HG03066 (cell line): ENCODE measurements around the gene MGAT5B.

Experiments
- ATAC-seq: cut with Tn5 transposase; IDR thresholded peaks from one replicate; pipeline ENCODE4 v1.9.1; 2021; ENCODE audit warnings: low read depth; ENCODE audit not compliant: unreplicated experiment

MGAT5B gene

GRCh38 chr17:76946111-76946771, 78.0 kb downstream of the MGAT5B start:
- ATAC-seq, result no peak

DNA sequence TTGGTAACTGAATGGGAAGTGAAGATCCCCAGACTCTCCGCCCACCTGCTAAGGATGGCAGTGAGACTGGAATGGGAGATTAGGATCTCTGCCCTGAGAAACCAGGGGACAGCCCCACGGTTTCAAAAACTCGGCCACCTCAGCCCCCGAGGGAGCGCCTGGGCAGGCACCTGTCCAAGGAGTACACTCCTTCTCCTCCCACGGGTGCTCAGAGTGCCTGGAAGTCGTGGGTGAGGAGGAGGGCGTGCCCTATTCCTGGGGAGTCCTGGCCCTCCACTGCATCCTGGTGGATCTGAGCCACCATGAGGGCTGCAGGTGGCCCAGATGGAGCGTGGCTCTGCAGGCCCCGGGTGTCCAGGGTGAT, 78.5 kb downstream of the MGAT5B start:
- no peak for ATAC-seq

GRCh38 chr17:76947309-76947708, 79.1 kb downstream of the MGAT5B start:
- ATAC-seq, result no peak

DNA sequence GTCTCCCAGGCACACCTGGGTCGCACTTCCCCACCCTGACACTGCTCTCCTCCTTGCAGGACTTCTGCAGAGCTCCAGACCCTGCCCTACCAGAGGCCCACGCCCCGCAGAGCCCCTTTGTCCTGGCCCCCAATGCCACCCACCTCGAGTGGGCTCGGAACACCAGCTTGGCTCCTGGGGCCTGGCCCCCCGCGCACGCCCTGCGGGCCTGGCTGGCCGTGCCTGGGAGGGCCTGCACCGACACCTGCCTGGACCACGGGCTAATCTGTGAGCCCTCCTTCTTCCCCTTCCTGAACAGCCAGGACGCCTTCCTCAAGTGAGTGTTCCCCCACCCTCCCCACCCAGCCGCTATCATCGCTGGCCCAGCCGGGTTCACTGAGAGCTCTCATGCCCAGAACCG, 79.6 kb downstream of the MGAT5B start:
- no peak for ATAC-seq

- ATAC-seq, result no peak
Observed at GRCh38 chr17:76948301-76948700, 80.1 kb downstream of the MGAT5B start.

DNA sequence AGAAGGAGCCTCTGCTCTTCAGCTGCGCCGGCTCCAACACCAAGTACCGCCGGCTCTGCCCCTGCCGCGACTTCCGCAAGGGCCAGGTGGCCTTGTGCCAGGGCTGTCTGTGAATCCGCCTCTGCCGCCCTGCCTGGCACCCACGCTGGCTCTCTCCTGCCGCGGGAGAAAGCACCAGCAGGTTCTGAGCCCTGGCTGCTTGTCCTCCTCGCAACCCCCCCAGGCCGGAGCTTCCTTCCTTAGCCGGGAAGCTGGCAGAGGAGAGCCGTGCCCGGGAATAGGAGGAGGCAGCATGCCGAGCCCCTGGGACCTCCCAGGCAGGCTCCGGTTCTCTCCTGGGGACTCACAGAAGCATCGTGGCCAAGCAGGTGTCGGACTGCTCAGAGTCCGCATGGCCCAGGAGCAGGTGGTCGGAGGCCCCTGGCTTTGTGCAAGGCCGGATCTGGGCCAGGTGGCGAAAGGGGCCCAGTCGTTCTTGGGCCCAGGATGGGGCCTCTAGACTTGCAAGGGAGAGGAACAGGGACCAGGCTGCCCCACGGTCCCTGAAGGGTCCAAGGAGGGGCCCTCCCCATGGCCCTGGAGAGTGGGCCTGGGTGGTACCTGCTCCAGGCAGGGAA, 80.6 kb downstream of the MGAT5B start:
- no peak for ATAC-seq

- no peak for ATAC-seq
Observed at GRCh38 chr17:76949913-76950695, 81.9 kb downstream of the MGAT5B start.

DNA sequence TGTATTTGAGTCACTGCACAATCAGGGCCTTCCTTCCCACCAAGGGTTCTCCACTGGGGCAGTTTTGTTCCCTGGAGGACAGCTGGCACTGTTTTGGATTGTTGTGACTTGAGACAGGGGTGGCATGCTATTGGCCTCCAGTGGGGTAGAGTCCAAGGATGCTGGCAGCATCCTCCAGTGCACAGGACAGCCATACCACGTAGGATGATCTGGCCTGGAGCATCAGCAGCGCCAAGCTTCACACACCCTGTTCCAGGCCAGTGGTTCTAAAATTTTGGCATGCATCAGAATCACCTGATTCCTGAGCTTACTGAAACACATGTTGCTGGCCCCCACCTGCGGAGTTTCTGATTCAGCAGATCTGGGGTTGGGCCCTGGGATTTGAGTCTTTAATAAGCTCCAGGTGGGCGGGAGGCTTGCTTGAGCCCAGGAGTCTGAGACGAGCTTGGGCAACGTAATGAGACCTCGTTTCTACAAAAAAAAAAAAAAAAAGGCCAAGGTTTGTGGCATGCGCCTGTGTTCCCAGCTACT, 83.2 kb downstream of the MGAT5B start:
- ATAC-seq, result no peak

- no peak for ATAC-seq
Observed at GRCh38 chr17:76952402-76952801, 84.2 kb downstream of the MGAT5B start.

- ATAC-seq, result no peak
Observed at GRCh38 chr17:76953066-76953465, 84.9 kb downstream of the MGAT5B start.

GRCh38 chr17:76953946-76954345, 85.7 kb downstream of the MGAT5B start:
- ATAC-seq, result no peak

- no peak for ATAC-seq
Observed at GRCh38 chr17:76955191-76955590, 87.0 kb downstream of the MGAT5B start.

DNA sequence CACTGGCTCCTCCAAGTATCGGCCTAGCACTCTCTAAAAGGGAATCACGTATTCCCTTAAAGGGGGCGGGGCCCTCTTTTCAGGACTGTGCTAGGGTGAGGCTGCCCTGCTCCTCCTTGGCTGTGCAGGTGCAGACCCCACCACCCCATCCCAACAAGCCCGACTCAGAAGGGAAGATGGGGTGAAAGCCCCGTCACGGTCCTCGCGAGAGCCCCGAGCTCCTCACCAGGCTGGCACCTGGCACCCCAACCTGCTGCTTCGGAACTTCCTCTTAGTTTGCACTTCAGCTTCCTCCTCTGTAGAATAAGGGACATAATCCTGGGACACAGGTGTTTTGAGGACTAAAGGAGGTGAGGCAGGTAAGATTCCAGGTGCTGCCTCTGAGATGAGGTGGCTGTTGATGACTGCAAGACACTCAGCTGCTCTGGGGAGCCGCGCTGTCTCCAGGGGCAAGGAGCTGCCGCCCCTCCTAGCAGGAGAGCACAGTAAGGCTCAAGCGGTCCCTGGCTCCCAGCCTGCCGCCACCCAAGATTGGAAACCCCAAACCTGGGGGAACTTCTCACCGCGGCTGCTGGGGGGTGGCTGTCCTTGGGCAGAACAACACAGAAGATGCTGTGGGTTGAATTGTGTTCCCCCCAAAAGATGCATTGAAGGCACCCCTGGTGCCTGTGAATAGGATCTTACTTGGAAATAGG, 88.8 kb downstream of the MGAT5B start:
- no peak for ATAC-seq

DNA sequence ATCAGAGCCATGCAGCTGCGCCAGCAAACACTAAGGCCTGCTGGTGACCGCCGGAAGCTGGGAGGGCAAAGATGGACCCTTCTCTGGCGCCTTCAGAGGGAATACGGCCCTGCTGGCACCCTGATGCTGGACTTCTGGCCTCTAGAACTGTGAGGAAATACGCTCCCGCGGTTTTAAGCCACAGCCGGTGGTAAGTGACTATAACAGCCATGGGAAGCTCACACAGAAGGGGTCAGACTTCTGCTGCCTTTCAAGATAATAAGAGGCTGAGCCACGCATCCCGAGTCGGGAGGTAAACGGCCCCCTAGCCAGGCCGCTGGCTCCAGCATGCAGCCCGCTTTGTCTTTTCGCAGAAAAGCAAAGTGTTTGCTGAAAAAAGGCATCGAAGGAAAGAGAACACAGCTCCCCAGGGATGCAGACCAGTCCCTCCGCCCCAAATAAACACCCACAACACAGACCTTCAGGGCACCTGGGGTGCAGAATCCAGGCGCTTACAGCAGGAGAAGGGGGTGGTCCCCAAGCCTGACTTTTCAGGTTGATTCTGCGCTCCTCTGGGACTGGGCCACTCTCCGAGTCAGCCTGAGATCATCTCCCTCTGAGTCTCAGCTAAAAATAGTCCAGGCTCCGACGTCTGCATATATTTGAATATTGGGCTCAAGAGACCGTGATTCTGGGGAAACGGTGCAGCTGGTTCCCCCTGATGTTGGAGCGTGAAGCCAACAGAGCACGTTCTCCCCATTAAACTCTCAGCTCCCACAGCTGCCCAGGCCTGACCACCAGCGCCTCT, 89.7 kb downstream of the MGAT5B start:
- ATAC-seq, result no peak

DNA sequence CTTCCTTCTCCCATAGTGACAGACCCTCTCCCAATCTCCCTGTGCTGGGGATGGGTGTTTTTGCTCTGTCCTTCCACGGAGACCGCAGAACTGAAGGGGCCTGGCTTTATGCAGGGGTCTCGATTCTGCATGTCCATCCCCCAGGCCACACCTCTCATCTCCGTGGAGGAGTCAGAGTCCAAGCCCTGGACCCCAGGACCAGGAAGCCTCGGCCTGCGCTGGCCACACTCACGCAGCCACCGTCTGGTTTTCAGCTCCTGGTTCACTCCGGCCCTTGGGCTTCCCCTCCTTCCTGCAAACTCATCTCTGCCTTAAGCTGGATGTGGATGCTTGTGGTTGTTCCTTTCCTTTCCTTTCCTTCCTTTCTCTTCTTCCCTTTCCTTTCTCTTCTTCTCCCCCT, 90.8 kb downstream of the MGAT5B start:
- no peak for ATAC-seq

DNA sequence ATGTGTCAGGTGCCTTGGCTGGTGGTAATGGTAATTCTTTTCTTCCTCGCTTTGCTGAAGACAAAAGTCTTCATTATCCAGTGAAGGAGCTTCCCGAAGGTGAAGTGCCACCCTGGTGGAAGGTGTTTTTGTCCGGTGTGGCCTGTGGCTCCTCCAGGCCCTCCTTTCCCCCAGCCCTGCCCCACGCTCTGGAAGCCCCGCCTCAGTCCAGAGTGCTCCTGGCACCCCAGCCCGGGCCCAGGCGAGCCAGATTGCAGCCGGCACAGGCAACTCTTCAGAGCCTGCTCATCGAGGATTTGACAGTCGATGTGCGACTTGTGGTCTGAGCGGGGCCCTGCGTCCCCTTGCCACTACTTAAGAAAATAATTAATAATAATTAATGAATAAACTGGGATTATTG, 93.7 kb downstream of the MGAT5B start:
- no peak for ATAC-seq

DNA sequence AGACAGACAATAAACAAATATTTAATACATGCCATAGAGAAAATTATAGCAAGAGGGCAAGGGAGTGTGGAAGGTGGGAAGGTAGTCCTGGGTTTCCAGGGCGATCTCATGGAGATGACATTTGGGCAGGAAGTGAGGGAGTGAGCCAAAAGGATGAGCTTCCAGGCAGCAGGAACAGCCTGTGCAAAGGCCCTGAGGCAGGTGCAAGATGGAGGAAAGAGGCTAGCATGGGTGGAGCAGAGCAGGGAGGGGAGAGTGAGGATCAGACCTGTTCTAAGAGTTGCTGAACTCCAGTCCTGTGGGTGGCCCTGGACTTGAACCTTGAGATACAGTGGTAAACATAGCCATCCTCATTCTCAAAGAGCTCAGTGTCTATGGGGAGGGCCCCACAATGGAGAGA, 94.7 kb downstream of the MGAT5B start:
- ATAC-seq, result no peak

- ATAC-seq, result no peak
Observed at GRCh38 chr17:76966016-76966415, 97.8 kb downstream of the MGAT5B start.

DNA sequence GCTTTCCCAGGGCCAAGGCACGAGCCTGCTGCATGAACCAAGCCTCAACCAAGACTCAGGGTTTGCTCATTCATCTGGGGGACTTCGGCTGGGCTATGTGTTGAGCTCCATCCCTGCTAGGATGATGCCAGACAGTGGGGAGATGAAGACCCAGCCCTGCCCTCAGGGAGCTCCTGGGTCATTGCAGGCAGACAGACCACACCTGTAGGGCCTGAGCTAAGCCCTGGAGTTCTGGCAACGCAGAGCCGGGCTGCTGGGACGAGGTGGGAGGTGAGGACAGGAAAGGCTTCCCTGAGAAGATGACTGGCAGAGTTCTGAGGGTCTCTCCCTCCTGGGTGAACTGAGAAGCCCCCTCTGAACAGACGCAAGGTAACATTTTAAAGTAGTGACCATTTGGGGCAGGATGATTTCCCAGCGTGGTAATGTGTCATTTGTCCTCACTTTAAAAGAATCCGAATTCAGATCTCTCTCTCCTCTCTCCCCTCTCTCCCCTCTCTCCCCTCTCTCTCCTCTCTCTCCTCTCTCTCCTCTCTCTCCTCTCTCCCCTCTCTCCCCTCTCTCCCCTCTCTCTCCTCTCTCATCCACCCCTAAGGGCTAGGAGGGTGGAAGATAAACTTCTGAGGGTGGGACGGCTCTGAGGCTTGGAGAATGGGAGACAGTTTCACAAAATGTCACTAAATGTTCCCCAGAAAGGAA, 98.4 kb downstream of the MGAT5B start:
- ATAC-seq, result no peak

DNA sequence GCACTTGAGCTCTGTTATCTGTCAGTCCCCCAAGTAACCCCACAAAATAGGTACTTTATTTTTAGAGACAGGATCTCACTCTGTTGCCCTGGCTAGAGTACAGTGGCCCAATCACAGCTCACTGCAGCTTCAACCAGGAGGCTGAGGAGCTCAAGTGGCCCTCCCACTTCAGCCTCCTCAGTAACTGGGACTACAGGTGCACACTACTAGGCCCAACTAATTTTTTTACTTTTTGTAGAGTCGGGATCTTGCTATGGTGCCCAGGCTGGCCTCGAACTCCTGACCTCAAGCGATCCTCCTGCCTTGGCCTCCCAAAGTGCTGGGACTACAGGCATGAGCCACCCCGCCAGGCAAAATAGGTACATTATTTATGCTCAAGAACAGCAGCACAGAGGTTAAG, 99.6 kb downstream of the MGAT5B start:
- no peak for ATAC-seq
